SU-DHL-6 (cell line): Measurements from ENCODE around the gene ZCCHC17.

Experiments used
- H2AFZ ChIP-seq: fragments of 200-600 bp; sonication (generic); 2 replicates; pipeline ENCODE4 v1.6.1; 2014; ENCODE audit warnings: low read depth, mild to moderate bottlenecking, moderate library complexity, mixed read lengths, antibody characterized with exemption, low read length; ENCODE audit not compliant: severe bottlenecking
- H3F3A ChIP-seq: fragments of 200-600 bp; shearing (Covaris generic); 2 replicates; pipeline ENCODE4 v1.6.0; 2016; ENCODE audit warnings: antibody characterized with exemption, mild to moderate bottlenecking; ENCODE audit not compliant: insufficient read depth
- H3K27ac ChIP-seq: fragments of 200-600 bp; sonication (generic); 2 replicates; pipeline ENCODE4 v1.5.1; 2016; ENCODE audit warnings: low read depth, mild to moderate bottlenecking, low read length, moderate library complexity, mixed read lengths
- H3K27me3 ChIP-seq: fragments of 200-600 bp; sonication (generic), shearing (Covaris generic); 2 replicates; pipeline ENCODE4 v1.6.0; 2014; ENCODE audit warnings: mild to moderate bottlenecking, low read length
- H3K36me3 ChIP-seq: fragments of 200-600 bp; sonication (generic); 2 replicates; pipeline ENCODE4 v1.6.1; 2014; ENCODE audit warnings: mild to moderate bottlenecking, low read length, mixed read lengths
- H3K4me2 ChIP-seq: fragments of 300-600, 200-600 bp; shearing (Covaris generic), sonication (generic); 2 replicates; pipeline ENCODE4 v1.6.0; 2014; ENCODE audit warnings: low read length, low read depth, mild to moderate bottlenecking; ENCODE audit not compliant: poor library complexity, severe bottlenecking
- H3K4me3 ChIP-seq: fragments of 200-600 bp; sonication (generic); 2 replicates; pipeline ENCODE4 v1.5.1; 2014; ENCODE audit warnings: antibody characterized with exemption, low read length, mild to moderate bottlenecking, mixed read lengths; ENCODE audit not compliant: insufficient read depth, poor library complexity, severe bottlenecking
- H3K79me2 ChIP-seq: fragments of 200-600 bp; sonication (generic); 2 replicates; pipeline ENCODE4 v1.6.1; 2014; ENCODE audit warnings: mild to moderate bottlenecking, low read length, moderate library complexity; ENCODE audit not compliant: insufficient read depth
- H3K9ac ChIP-seq: fragments of 200-600 bp; sonication (generic); 2 replicates; pipeline ENCODE4 v1.7.0; 2014; ENCODE audit warnings: mild to moderate bottlenecking, low read length
- H3K9me2 ChIP-seq: fragments of 200-600 bp; sonication (generic); replicated peaks from 2 replicates; pipeline ENCODE4 v1.6.1; 2014; ENCODE audit warnings: low read length; ENCODE audit not compliant: insufficient read depth
- H3K9me3 ChIP-seq: fragments of 200-600 bp; sonication (generic); 2 replicates; pipeline ENCODE4 v1.6.1; 2014; ENCODE audit warnings: low read length, mixed read lengths; ENCODE audit not compliant: insufficient read depth
- H4K20me1 ChIP-seq: fragments of 200-600 bp; sonication (generic); 2 replicates; pipeline ENCODE4 v1.6.1; 2014; ENCODE audit warnings: low read depth, mild to moderate bottlenecking, antibody characterized with exemption, low read length, moderate library complexity, mixed read lengths
- CTCF ChIP-seq: fragments of 200-600 bp; sonication (generic); IDR thresholded peaks from one replicate; pipeline ENCODE4 v1.5.1; 2017; ENCODE audit warnings: antibody characterized with exemption, mild to moderate bottlenecking, low read length, moderate library complexity; ENCODE audit not compliant: insufficient read depth, poor library complexity, severe bottlenecking
- EZH2phosphoT487 ChIP-seq: fragments of 200-600 bp; sonication (generic), shearing (Covaris generic); conservative IDR thresholded peaks from 2 replicates; pipeline ENCODE4 v1.6.1; 2018; ENCODE audit warnings: mild to moderate bottlenecking, antibody characterized with exemption, low read length, moderate library complexity, mixed read lengths

The ZCCHC17 gene

GRCh38 chr1:31399976-31400375, 103.1 kb downstream of the ZCCHC17 start:
- no peaks in the 10 kb centered on the region for H3K9me2 ChIP-seq

DNA sequence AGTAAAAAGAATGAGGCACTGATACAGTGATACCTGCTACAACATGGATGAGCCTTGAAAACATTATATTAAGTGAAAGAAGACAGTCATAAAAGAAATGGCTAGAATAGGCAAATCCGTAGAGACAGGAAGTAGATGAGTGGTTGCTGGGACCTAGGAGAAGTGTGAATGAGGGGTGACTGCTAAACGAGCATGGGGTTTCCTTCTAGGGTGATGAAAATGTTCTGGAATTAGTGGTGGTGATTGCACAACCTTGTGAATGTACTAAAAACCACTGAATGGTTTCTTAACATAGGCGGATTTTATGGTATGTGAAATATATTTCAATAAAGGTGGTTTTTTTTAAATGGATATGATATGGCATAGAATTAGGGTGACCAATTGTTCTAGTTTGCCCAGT, 103.6 kb downstream of the ZCCHC17 start:
- H3K27ac ChIP-seq = no peak overlapping the region
- H3K4me2 ChIP-seq = no peak overlapping the region
- no peaks in the 10 kb centered on the region; the same call in 1 of the 2 replicates for H3F3A ChIP-seq

More at GRCh38 chr1:31399976-31400375, 103.1 kb downstream of the ZCCHC17 start:
- no peaks in the 10 kb centered on the region; the same call in 1 of the 2 replicates for H3F3A ChIP-seq
- H4K20me1 ChIP-seq = no peaks in the 10 kb centered on the region
- no peak overlapping the region for H3K9ac ChIP-seq
- H3K36me3 ChIP-seq = no peaks in the 10 kb centered on the region
- no peaks in the 10 kb centered on the region for H3K27me3 ChIP-seq
- no peak overlapping the region for H3K4me3 ChIP-seq
- H3K4me2 ChIP-seq = no peak overlapping the region
- TF ChIP-seq EZH2phosphoT487 (no peak), CTCF (no peak)
- no peaks in the 10 kb centered on the region for H3K79me2 ChIP-seq
- H2AFZ ChIP-seq = no peak overlapping the region
- H3K27ac ChIP-seq = no peak overlapping the region
- no peaks in the 10 kb centered on the region for H3K9me3 ChIP-seq

GRCh38 chr1:31401241-31401640, 104.4 kb downstream of the ZCCHC17 start:
- no peaks in the 10 kb centered on the region for H3K9me2 ChIP-seq
- no peaks in the 10 kb centered on the region for H3K27me3 ChIP-seq
- no peaks in the 10 kb centered on the region; the same call in 1 of the 2 replicates for H3F3A ChIP-seq
- no peak overlapping the region for H2AFZ ChIP-seq
- H4K20me1 ChIP-seq = no peaks in the 10 kb centered on the region
- no peak overlapping the region for H3K4me2 ChIP-seq
- H3K27ac ChIP-seq = no peak overlapping the region
- TF ChIP-seq CTCF = no peak
- no peak for TF ChIP-seq EZH2phosphoT487
- H3K9me3 ChIP-seq = no peaks in the 10 kb centered on the region
- H3K4me3 ChIP-seq = no peak overlapping the region
- H3K9ac ChIP-seq = no peak overlapping the region
- no peaks in the 10 kb centered on the region for H3K79me2 ChIP-seq
- no peaks in the 10 kb centered on the region for H3K36me3 ChIP-seq

More for the DNA sequence above, 103.6 kb downstream of the ZCCHC17 start:
- Histone ChIP-seq H3K9ac (no peak overlapping the region), H3K9me2 (no peaks in the 10 kb centered on the region), H4K20me1 (no peaks in the 10 kb centered on the region), H3K79me2 (no peaks in the 10 kb centered on the region), H3K9me3 (no peaks in the 10 kb centered on the region), H3K36me3 (no peaks in the 10 kb centered on the region), H2AFZ (no peak overlapping the region), H3K27me3 (no peaks in the 10 kb centered on the region), H3K4me3 (no peak overlapping the region)
- TF ChIP-seq EZH2phosphoT487 (no peak), CTCF (no peak)
